Esophagus mucosa (tissue), 1 donor: ENCODE results near the gene EQTN. TPM values are rescaled to one million over a fixed set of nuclear protein-coding genes. Genes with fewer than 3 reads are reported as not detected.
A peak's percentile ranks its signal among the peaks of the same experiment; 100 is the strongest.
"Not testable (repeated sequence)": the region's sequence is repeated elsewhere in the genome, so short reads cannot be mapped to it uniquely, and the experiment has no call there.

Source experiments
- ATAC-seq: fragments of 200-7000 bp; cut with Tn5 transposase; one replicate; pipeline ENCODE4 v1.9.1; 2020
- total RNA-seq: library from RNA; stranded (reverse); gene quantifications from one replicate; pipeline ENCODE4 v1.2.4, GENCODE V29; 2023
- donor health status: DM: yes; HTN: yes; CAD: no.

EQTN gene
- total RNA-seq, 1 donor from 2014 or later = not detected

DNA sequence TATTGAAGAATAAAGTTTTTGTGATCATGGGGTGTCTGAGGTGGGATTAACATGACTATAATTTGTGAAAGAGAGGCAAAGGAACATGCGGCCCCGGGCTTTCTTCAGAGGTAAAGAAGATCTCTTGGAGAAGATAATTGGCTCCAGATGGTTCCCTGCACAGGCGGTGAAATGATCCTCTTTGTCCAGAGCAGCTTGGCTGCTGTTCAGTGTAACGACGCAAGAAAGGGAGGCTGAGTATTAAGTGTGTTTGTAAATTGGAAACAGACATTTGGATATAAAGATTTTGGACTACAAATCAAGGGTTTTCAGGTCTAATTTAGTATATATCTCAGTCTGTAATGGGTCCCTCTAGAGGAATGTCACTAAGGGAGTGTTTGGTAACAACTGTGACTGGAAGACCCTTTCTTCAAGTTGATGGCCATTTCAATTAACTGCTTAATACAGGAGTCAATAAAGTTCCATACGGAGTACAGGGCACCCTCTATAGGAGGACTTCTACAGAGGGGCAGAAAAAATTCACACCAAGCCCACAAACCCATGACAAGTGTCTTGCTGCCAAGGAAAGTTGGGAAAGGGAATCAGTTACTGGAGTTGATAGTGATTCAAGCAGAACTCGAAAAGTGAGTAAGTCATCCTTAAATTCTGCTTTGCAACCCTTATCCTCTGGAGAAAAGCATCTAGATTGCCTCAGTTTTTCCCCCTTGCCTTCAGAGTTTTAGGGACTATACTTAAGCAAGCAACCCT lies 4.1 kb downstream of the EQTN start:
- no peak for ATAC-seq

DNA sequence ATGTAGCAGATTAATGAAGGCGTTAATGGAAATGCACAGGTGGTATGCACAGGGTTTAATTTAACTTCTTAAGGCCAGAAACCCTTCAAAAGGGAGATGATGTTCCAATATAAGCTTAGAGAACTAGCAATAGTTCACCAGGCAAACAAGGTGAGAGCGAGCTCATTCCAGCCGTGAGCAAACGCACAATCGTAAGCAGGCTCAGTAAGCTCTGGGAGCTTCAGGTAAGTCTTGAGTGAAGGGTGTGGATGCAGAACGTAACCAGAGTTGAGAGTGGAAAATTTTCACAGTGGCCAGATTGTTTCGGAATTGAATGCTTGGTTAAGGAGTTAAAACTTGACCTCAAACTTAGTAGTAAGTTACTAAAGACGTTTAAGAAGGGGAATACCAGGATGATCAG lies 5.7 kb downstream of the EQTN start:
- ATAC-seq = no peak

DNA sequence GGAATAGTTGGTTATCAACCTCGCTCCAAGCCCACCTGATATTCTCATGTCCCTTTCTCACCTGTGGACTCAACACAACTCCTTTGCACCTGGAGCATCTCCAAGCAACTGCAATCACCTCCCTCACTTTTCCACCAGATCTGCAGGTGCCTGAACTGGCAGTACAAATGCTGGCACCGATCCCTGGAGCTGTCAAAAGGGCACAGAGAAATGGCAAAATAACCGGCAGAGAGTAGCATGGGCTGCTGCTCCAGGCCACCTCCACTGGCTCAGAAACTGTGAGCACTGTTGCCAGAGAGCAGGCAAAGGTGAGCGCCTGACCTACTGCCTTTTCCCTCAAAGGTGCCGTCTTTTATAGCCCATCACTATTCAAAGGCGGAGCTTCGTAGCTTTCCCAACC lies 14.7 kb downstream of the EQTN start:
- ATAC-seq = no peak

DNA sequence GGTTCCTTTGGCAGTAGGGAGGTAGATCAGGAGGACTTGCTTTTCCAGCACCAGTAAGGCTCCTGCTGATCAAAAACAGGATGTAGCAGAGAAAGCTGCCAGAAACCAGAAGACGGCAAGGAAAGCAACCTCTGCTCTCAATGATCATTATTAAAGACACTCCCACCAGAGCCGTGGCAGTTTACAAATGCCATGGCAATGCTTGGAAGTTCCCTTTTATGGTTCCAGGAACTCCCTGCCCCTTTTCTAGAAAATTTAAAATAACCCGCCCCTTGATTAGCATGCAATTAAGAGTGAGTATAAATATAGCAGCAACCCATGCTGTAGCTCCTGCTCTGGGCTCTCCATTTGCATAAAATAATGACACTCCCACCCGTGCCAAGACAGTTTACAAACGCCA lies 16.1 kb downstream of the EQTN start:
- ATAC-seq = no peak

DNA sequence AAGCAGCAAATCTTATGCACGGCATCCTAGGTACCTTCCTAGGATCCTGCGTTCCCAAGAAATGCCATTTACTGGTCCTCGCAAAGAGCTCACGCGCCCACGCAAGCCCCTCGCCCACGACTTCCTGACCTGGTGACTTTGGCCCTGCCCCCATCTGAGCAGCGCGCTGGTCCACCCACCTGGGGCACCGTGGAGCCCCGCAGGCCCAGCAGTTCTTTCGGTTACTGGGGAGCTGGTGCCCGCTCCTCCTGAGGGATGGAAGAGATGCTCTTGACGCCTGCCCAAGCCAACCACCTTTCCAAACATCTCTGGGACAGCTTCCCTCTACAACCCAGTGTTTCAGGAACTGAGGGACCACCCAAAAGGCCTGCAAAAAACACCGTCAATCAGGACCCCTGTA lies 16.7 kb downstream of the EQTN start:
- ATAC-seq = no peak

DNA sequence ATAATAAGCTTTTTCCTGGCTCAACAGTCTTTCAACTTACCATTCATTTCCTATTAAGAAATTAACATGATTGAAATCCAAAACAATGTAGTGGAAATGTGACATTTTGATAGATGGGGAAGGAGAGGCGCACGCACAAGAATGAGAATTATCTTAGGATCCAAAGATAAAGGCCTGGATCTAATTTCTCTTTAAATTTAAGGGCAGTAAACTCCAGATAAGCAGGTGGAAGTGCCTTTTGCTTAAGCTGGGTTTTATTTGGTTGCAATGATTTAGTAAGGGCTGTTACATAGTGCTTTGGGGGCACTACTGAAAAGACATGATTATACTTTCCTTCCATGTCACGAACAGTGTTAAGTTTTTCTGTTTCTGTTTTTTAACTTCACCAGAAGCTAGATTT lies 17.3 kb downstream of the EQTN start:
- ATAC-seq = no peak

DNA sequence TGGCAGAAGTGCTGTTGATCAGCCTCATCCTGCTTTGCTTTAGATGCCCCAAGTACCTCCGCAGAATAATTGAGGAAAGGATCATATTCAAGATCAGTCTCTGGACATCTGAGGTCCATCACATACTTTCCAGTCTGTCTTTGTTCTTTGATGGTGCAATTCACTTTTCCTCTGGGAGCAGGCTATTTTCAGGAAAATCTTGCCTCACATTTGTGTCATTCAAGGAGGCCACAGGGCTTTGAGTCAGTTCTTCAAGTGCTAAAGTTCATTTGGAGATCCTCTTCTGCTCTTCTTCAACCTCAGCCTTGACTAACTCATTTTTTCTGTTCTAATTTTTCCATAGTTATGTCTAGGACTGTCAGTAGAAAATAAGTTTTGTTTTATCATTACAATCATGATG lies 18.6 kb downstream of the EQTN start:
- no peak for ATAC-seq

DNA sequence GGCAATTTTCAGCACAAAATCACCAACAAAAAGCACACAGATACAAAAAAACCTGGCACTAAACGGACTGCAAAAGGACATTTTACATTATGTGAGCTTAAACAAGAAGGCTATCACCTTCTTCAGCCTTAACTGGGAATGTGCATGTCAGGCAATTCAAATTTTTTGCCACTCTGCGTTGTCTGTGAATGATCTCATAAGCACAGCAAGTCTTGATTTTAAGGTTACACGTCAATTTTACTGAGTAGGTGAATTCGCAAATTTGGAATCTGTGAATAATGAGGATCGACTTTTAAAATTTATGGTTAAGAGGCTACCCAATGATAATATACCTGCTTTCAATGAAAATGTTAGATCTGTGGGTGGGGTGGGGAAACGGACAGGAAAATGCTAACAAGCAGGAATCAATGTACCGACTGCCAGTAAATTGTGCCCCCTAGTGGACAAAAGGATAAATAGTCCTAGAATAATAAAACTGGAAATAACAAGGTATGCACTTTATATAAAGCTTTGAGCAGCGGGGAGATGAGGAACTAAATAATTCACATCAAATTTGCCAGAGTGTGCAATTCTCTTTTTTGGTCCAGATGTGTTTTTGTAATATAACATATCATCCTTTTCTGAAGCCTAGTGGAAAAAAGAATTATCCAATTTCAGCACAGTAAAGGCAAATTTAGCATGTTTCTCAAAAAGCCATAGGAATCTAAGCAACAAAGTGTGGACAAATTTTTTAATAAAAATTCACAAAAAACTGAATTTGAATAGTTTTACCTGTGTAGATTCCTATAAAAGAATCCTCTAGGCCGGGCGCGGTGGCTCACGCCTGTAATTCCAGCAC lies 20.5 kb downstream of the EQTN start:
- ATAC-seq = no peak

DNA sequence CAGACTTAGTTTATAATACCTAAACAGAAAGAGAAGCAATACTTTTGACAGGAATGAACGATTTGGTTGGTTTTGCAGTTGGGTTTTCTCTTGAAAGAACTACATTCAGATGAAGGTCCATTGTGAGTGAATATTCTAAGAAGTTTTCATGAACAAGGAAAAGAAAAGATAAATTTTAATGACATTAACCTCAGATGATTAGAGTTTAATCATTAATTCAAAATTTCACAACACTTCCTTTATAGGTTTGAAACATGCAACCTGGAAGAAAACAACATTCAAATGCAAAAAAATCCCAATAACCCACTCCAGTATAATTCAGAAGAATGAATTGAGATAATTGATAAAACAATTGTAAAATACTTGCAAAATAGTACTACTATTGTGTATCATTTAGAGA lies 23.8 kb downstream of the EQTN start:
- no peak for ATAC-seq

DNA sequence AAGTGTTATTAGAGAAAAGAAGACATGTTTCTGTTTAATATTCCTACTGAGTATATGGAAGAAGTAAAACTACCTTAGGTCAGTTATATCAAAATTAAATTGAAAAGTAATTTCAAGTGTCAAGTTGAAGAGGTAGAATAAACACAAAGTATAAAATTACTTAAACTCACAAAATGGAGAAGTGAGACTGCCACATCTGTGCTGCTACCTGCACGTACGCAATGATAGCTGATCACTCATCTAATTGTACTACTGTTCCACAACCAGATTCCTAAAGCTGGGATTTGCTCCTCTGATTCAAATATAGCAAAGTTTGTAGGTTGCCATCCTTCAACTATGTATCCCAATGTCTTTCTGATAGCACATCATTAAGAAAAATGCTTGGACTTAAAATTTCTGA lies 24.8 kb downstream of the EQTN start:
- ATAC-seq = no peak

DNA sequence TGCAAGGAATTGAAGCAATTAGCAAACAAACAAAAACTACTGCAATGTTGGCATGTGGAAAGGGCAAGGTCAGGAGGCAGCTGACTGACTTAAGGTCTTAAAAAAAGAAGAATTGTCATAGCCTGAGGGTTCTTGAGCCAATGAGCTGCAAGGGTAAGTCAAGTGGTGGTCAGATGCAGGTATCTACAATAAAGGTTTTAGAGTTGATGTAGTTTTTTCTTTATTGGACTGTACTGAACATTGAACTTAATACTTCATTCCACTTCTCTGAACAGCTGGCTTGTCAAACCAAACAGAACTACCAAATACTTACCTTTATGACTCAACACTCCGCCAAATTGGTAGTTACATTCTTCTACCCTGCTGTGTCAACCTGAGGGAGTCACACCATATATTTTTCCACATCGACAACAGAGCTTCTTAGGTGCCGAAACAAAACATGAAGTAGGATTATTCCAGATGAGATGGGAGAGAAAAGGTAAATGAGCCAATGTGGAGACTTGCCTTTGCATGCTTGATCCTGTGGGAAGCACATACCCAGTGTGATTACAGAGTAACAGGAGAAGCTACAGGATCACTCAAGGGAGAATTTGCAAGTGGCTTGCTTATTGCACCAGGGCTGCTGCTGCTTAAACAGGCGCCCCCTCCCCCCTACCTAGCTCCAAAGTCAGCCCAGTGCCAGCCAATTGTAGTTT lies 35.3 kb downstream of the EQTN start:
- no peak for ATAC-seq

DNA sequence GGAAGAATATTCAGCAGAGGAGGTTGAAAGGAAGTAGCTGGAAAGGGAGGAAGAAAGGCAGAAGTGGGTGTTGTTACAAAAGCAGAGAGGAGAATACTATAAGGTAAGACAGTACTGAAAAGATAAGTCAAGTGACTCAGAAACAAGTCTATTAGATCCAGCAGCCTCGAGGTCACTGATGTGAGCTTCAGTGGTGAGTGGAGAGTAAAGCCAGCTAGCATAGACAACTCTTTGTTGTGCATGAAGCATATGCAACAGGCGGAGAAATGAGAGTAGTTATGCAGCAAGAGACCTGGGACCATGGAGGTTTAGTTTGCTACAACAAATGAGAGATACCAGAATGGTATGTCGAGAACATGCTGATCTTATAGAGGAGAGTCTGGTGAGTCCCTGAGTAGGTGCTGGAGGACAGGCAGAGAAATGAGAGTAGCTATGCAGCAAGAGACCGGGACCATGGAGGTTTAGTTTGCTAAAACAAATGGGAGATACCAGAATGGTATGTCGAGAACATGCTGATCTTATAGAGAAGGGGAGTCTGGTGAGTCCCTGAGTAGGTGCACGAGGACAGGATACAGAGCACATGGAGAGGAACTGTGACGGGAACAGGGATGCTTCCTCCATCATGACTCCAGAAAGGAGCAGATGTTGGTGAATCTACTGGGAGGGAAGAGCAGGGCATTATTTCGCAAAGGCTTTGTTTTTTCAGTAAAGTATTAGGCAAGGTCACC lies 36.0 kb downstream of the EQTN start:
- no peak for ATAC-seq

DNA sequence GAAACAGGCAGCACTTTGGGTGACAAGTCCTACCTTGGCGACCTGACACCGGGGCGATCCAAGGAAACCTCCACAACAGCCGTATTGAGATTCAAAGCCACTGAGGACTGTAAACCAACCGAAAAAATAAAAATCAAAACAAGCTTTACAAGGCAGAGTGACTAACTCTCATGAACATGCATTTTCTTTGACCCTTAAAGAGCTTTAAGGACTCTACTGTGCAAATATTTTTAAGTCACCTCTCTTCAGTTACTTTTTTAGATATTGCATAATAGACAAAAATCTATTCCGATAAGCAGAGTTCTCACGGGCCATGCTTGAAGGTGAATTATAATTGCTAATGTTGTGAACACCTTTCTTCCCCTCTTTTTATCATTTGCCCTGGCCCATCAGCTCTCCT lies 38.3 kb downstream of the EQTN start:
- no peak for ATAC-seq

DNA sequence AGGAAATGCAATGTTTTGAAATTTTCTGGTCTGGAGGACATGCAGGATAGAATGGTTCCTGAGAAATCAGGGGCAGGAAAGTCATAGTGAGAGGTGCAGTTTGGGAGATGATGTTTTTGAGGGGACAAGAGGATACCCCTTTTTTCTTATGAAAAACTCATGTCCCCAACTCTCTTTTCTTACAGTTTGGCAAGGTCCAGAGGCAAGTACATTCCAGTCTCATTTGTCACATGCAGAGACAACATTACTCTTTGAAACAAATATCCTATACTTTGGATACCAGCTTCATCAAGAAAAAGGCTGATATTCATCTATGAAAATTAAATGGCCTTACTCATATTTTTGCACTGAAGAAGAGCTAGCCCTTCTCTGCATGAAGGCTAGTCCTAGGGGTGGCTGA lies 48.2 kb downstream of the EQTN start:
- ATAC-seq = no peak

DNA sequence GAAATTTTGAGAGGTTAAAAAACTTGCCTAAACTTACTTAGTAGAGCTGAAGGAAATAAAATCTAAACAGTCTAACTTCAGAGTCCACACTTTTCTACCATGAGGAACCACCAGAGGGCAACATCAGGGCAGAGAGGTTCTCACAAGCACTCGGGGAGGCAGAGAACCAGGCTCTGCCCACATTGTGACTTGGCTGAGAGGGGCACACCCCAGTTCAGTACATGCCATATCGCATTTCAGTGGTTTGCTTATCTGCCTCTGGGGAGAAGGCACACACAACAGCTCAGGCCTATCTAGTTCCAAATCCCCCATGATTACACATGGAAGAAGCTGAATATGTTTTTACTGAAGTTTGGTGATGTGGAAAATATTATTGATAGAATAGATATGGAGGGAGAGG lies 49.2 kb downstream of the EQTN start:
- ATAC-seq = peak; percentile 60

DNA sequence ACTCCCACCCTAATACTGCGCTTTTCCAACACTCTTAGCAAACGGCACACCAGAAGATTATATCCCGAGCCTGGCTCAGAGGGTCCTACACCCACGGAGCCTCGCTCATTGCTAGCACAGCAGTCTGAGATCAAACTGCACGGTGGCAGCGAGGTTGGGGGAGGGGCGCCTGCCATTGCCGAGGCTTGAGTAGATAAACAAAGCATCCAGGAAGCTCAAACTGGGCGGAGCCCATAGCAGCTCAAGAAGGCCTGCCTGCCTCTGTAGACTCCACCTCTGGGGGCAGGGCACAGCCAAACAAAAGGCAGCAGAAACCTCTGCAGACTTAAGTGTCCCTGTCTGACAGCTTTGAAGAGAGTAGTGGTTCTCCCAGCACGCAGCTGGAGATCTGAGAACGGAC lies 57.3 kb downstream of the EQTN start:
- ATAC-seq = not testable (repeated sequence)

Other genes starting within 250 kb of the EQTN start
- 1.9 TPM for gene TEK, start 187.9 kb downstream of the EQTN start, total RNA-seq
- not detected for gene IFNK, start 227.1 kb upstream of the EQTN start, total RNA-seq
- 3.7 TPM for gene MOB3B, start 232.7 kb upstream of the EQTN start, total RNA-seq